HG02678 (cell line): ENCODE results near the gene C16orf87.
"Not testable (repeated sequence)": the region's sequence is repeated elsewhere in the genome, so short reads cannot be mapped to it uniquely, and the experiment has no call there.

Source experiments
- ATAC-seq: cut with Tn5 transposase; IDR thresholded peaks from one replicate; pipeline ENCODE4 v1.9.1; 2021; ENCODE audit warnings: mild to moderate bottlenecking, moderate library complexity; ENCODE audit not compliant: unreplicated experiment

Gene C16orf87

GRCh38 chr16:46801428-46802049 lies 29.4 kb downstream of the C16orf87 start:
- ATAC-seq = no peak

GRCh38 chr16:46800494-46800893 lies 30.5 kb downstream of the C16orf87 start:
- no peak for ATAC-seq

- ATAC-seq = no peak
Observed at GRCh38 chr16:46797501-46797900, 33.5 kb downstream of the C16orf87 start.

- ATAC-seq = no peak
Observed at GRCh38 chr16:46796764-46797269, 34.2 kb downstream of the C16orf87 start.

GRCh38 chr16:46793841-46794240 lies 37.1 kb downstream of the C16orf87 start:
- ATAC-seq = no peak

DNA sequence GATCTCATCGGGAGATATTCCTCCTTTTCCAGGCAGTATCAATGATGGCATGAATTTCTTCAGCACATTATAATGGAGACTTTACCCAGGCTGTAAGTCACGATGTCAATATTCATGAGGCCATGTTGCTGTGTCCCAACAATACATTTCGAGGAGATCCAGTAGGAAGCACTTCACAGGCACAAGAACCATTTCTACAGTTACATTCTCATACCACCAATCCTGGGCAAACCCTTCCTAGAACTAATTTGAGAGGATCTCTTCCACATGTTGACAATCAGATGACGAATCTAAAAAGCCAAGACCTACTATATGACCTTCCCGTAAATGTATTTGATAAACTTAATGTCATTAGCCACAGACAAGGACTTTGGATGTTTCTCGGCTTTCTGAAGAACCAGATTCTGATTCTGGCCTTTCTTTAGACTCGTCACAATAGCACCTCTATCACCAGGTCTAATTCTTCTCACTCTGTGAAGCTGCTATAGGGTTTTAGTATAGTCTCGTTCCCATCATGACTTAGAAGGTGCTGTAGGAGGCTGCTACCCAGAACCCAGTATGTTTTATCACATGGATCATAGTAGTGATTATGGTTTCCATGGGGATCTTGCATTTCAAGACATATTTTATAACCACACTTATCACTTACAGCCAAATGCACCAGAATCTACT lies 40.2 kb downstream of the C16orf87 start:
- no peak for ATAC-seq

GRCh38 chr16:46789499-46790414 lies 41.2 kb downstream of the C16orf87 start:
- ATAC-seq = peak; percentile 85

GRCh38 chr16:46788891-46789474 lies 42.0 kb downstream of the C16orf87 start:
- ATAC-seq = no peak

DNA sequence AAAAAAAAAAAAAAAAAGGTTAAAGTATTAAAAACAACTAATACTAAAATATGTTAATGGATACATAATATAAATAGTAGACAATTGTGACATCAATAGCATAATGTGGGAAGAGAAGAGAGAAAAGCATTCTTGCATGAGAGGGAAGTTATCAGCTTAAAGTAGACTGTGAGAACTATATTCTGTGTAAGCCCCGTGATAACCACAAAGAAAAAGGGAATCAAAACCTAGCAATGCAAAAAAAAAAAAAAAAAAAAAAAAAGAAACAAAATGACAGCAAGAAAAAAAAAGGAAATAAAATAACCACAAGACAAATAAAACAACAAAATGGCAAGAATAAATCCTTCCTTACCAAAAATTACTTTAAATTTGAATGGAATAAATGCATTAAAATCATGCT lies 43.1 kb downstream of the C16orf87 start:
- ATAC-seq = no peak

- no peak for ATAC-seq
Observed at GRCh38 chr16:46785076-46785845, 45.7 kb downstream of the C16orf87 start.

- not testable (repeated sequence) for ATAC-seq
Observed at GRCh38 chr16:46784569-46784968, 46.4 kb downstream of the C16orf87 start.

GRCh38 chr16:46783800-46784199 lies 47.2 kb downstream of the C16orf87 start:
- ATAC-seq = no peak

- no peak for ATAC-seq
Observed at GRCh38 chr16:46782320-46782719, 48.7 kb downstream of the C16orf87 start.

- ATAC-seq = no peak
Observed at GRCh38 chr16:46777804-46778203, 53.2 kb downstream of the C16orf87 start.

DNA sequence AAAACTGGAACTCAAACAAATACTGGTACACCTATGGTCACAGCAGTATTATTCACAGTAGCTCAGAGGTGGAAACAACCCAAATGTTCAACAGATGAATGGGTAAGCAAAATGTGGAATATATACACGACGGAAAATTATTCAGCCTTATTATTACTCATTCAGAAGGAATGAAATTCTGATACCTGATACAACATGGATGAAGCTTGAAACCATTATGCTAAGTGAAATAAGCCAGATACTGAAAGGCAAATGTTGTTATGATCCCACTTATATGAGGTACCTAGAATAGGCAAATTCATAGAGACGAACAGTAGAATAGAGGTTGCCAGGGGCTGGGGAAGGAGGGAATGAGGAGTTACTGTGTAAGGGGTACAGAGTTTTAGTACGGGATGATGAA lies 55.8 kb downstream of the C16orf87 start:
- no peak for ATAC-seq

- peak; percentile 79 for ATAC-seq
Observed at GRCh38 chr16:46774743-46775177, 56.2 kb downstream of the C16orf87 start.

DNA sequence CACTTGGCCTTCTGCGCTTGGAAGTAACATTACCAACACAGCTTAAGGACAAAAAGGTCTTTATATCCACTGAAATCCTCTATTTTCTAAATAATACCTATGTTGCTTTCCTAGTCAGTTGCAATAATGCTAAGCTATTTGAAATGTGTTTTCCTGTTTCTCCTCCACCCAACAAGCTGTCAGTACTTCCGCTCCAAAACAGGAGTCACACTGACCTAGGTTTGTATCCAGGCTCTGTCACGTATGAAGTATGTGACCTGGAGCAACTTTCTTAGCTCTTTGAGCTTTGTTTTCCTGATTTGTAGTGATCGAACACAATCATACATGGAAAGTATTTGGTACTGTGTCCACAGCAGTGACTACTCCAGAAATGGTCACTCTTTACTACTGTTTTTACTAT lies 58.5 kb downstream of the C16orf87 start:
- ATAC-seq = no peak

DNA sequence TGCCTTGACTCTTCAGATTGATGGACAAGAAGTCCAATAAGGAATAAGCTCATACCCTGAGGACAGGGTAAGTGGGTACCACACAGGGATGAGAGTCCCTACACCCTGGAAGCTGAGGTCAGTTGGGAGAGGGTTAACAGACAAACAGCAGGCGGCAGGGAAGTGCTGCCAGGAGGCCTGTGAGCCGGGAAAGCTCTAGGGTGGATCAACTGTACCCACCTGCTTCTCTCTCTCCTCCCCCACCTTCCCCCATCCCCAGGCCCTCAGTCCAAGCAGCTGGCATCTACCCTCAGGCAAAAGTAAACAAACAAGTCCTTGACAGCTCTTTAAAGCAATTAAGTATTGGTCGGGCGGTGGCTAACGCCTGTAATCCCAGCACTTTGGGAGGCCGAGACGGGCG lies 62.2 kb downstream of the C16orf87 start:
- no peak for ATAC-seq

DNA sequence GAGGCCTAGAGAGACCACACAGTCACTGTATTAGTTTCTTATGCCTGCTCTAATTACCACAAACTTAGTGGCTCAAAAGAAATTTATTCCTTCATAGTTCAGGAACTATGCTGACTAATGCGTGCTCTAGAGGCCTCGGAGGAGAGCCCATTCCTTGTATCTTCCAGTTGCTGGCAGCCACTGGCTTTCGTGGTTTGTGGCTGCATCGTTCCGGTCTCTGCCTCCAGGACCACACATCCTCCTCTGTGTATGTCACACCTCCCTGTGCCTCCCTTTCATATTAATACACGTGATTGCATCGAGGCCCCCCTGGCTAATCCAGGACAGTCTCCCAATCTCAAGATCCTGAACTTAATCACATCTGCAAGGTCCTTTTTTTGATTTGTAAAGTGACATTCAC lies 65.9 kb downstream of the C16orf87 start:
- no peak for ATAC-seq

- no peak for ATAC-seq
Observed at GRCh38 chr16:46763147-46763546, 67.8 kb downstream of the C16orf87 start.
